MM.1S (cell line): ENCODE results near the gene NRG3.

Source experiments
- DNase-seq: peaks from one replicate; pipeline ENCODE4 v3.0.0-alpha.2; 2015
- H2AFZ ChIP-seq: fragments of 300-600 bp; sonication (generic); 2 replicates; pipeline ENCODE4 v1.6.0; 2016; ENCODE audit warnings: antibody characterized with exemption, low read length
- H3F3A ChIP-seq: fragments of 300-600 bp; sonication (generic); 2 replicates; pipeline ENCODE4 v1.6.1; 2016; ENCODE audit warnings: mild to moderate bottlenecking, antibody characterized with exemption, low read length, moderate library complexity, mixed read lengths; ENCODE audit not compliant: insufficient read depth
- H3K27ac ChIP-seq: fragments of 300-600 bp; sonication (generic); 2 replicates; pipeline ENCODE4 v1.5.1; 2016; ENCODE audit warnings: mild to moderate bottlenecking, low read length
- H3K27me3 ChIP-seq: fragments of 300-600 bp; sonication (generic); replicated peaks from 2 replicates; pipeline ENCODE4 v1.6.0; 2016; ENCODE audit warnings: low read length; ENCODE audit not compliant: insufficient read depth
- H3K36me3 ChIP-seq: fragments of 300-600 bp; sonication (generic); replicated peaks from 2 replicates; pipeline ENCODE4 v1.6.1; 2016; ENCODE audit warnings: mild to moderate bottlenecking, low read length, mixed read lengths; ENCODE audit not compliant: insufficient read depth
- H3K4me1 ChIP-seq: fragments of 300-600 bp; sonication (generic); 2 replicates; pipeline ENCODE4 v1.6.1; 2016; ENCODE audit warnings: low read length, mixed read lengths
- H3K4me2 ChIP-seq: fragments of 300-600 bp; sonication (generic); 2 replicates; pipeline ENCODE4 v1.6.0; 2016; ENCODE audit warnings: low read depth, low read length
- H3K4me3 ChIP-seq: fragments of 300-600 bp; sonication (generic); 2 replicates; pipeline ENCODE4 v1.5.1; 2016; ENCODE audit warnings: low read length, mixed read lengths
- H3K79me2 ChIP-seq: fragments of 300-600 bp; sonication (generic); 2 replicates; pipeline ENCODE4 v1.6.1; 2016; ENCODE audit warnings: mixed run types, low read length, mixed read lengths
- H3K9ac ChIP-seq: fragments of 300-600 bp; sonication (generic); 2 replicates; pipeline ENCODE4 v1.6.1; 2016; ENCODE audit warnings: low read length, mixed read lengths
- H3K9me2 ChIP-seq: fragments of 300-600 bp; sonication (generic); replicated peaks from 2 replicates; pipeline ENCODE4 v1.6.1; 2016; ENCODE audit warnings: mild to moderate bottlenecking, low read length, mixed read lengths; ENCODE audit not compliant: insufficient read depth
- H3K9me3 ChIP-seq: fragments of 300-600 bp; sonication (generic); replicated peaks from 2 replicates; pipeline ENCODE4 v1.6.1; 2016; ENCODE audit warnings: mild to moderate bottlenecking, low read length, mixed read lengths; ENCODE audit not compliant: insufficient read depth
- H4K20me1 ChIP-seq: fragments of 300-600 bp; sonication (generic); 2 replicates; pipeline ENCODE4 v1.6.1; 2016; ENCODE audit warnings: mild to moderate bottlenecking, low read length, moderate library complexity, mixed read lengths; ENCODE audit not compliant: insufficient read depth
- CTCF ChIP-seq: fragments of 300-600 bp; sonication (generic); IDR thresholded peaks from 2 replicates; pipeline ENCODE4 v1.5.1; 2016; ENCODE audit warnings: antibody characterized with exemption, low read length, mixed read lengths
- EZH2 ChIP-seq: fragments of 300-600 bp; sonication (generic); optimal IDR thresholded peaks from 2 replicates; pipeline ENCODE3; 2017; ENCODE audit warnings: low read depth, mild to moderate bottlenecking, antibody characterized with exemption, low read length, mixed read lengths
- EZH2phosphoT487 ChIP-seq: fragments of 300-600 bp; sonication (generic); IDR thresholded peaks from 2 replicates; pipeline ENCODE4 v1.6.1; 2018; ENCODE audit warnings: antibody characterized with exemption, low read length

Gene NRG3

GRCh38 chr10:81838950-81839349 is 36.0 kb upstream of the NRG3 start:
- peak; percentile 16 for DNase-seq
- Histone ChIP-seq H2AFZ (no peak overlapping the region), H3K4me3 (no peak overlapping the region), H3K4me1 (no peaks in the 10 kb centered on the region), H3K36me3 (no peaks in the 10 kb centered on the region), H3K27me3 (no peaks in the 10 kb centered on the region), H4K20me1 (no peaks in the 10 kb centered on the region), H3K9ac (no peak overlapping the region), H3K9me2 (no peaks in the 10 kb centered on the region), H3F3A (no peaks in the 10 kb centered on the region), H3K79me2 (no peaks in the 10 kb centered on the region), H3K4me2 (no peak overlapping the region), H3K9me3 (no peaks in the 10 kb centered on the region), H3K27ac (no peak overlapping the region)
- TF ChIP-seq CTCF (peak; percentile 62), EZH2 (no peak), EZH2phosphoT487 (no peak)

DNA sequence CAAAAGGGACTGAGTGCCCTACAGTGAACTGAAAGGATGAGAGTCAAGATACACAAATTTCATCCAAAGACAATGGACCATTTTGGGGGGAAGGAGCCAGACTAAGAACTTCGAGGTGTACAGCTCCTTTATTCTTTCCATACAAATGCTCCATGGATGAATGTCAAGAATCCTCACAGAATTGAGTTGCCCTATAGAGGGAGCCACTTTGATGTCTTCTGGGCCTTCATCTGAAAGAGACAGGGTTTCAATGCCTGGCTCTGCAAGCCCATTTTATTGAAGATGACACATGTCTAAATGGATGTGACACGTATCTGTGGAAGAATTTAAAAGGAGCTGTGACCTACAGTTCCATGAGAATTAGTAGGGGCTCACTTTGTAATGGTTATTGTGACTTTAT is 32.0 kb upstream of the NRG3 start:
- peak; percentile 26 for DNase-seq
- no peaks in the 10 kb centered on the region for H3K9me2 ChIP-seq
- peaks cover 5% of the 10 kb centered on the region; the same call in 1 of the 2 replicates for H3K4me1 ChIP-seq
- no peak overlapping the region for H3K4me3 ChIP-seq
- H3K27me3 ChIP-seq, result no peaks in the 10 kb centered on the region
- no peaks in the 10 kb centered on the region for H3F3A ChIP-seq
- H2AFZ ChIP-seq, result no peak overlapping the region
- H3K79me2 ChIP-seq, result no peaks in the 10 kb centered on the region
- H3K4me2 ChIP-seq, result no peak overlapping the region
- TF ChIP-seq EZH2phosphoT487, result no peak
- TF ChIP-seq CTCF, result peak; percentile 56
- TF ChIP-seq EZH2, result no peak
- no peaks in the 10 kb centered on the region for H4K20me1 ChIP-seq
- H3K9ac ChIP-seq, result no peak overlapping the region
- H3K9me3 ChIP-seq, result no peaks in the 10 kb centered on the region
- H3K36me3 ChIP-seq, result no peaks in the 10 kb centered on the region
- H3K27ac ChIP-seq, result no peak overlapping the region

GRCh38 chr10:81847675-81848074 is 27.3 kb upstream of the NRG3 start:
- no peak for TF ChIP-seq CTCF
- no peaks in the 10 kb centered on the region for H4K20me1 ChIP-seq
- no peak overlapping the region for H3K9ac ChIP-seq
- no peak overlapping the region for H3K4me3 ChIP-seq
- H3K36me3 ChIP-seq, result no peaks in the 10 kb centered on the region
- H3K27me3 ChIP-seq, result no peaks in the 10 kb centered on the region
- no peaks in the 10 kb centered on the region for H3K9me2 ChIP-seq
- no peak overlapping the region for H3K27ac ChIP-seq
- no peaks in the 10 kb centered on the region for H3K9me3 ChIP-seq
- DNase-seq, result no peak
- no peak overlapping the region for H2AFZ ChIP-seq
- no peak overlapping the region for H3K4me2 ChIP-seq
- H3K4me1 ChIP-seq, result peaks cover 17% of the 10 kb centered on the region
- H3K79me2 ChIP-seq, result no peaks in the 10 kb centered on the region
- 0 out of 2 replicates have a peak, but pooled peaks cover 8% of the 10 kb centered on the region for H3F3A ChIP-seq

DNA sequence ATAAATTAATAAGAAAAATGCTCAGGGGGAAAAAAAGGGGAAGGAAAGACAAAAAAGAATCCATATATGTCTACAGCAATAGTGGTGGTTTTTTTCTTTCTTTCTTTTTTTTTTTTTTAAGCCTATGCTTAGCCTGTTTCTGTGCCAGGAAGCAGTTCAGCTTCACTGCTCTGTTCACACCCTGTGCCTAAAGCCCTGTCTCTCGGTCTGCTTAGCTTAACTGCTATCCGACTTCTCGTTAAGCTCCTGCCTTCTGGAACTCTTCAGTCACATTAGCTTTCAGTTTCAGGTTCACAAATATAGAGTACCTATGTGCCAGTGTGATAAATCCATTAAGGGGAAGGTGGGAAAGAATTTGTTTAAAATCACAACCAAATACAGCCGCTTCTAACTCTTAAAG is 26.5 kb upstream of the NRG3 start:
- DNase-seq, result peak; percentile 86
- H3K79me2 ChIP-seq, result no peaks in the 10 kb centered on the region
- 0 out of 2 replicates have a peak, but pooled peaks cover 8% of the 10 kb centered on the region for H3F3A ChIP-seq
- no peak overlapping the region; the same call in 1 of the 2 replicates for H2AFZ ChIP-seq
- H4K20me1 ChIP-seq, result no peaks in the 10 kb centered on the region
- no peaks in the 10 kb centered on the region for H3K36me3 ChIP-seq
- H3K4me3 ChIP-seq, result 0 out of 2 replicates have a peak overlapping the region, but pooled peaks have one; percentile 11
- peaks cover 17% of the 10 kb centered on the region for H3K4me1 ChIP-seq
- H3K27ac ChIP-seq, result no peak overlapping the region
- H3K27me3 ChIP-seq, result no peaks in the 10 kb centered on the region
- no peaks in the 10 kb centered on the region for H3K9me3 ChIP-seq
- peak overlapping the region; percentile 52 for H3K4me2 ChIP-seq
- H3K9me2 ChIP-seq, result no peaks in the 10 kb centered on the region
- H3K9ac ChIP-seq, result no peak overlapping the region
- TF ChIP-seq CTCF (no peak), EZH2 (no peak), EZH2phosphoT487 (no peak)
